Measurements from ENCODE around the gene TGOLN2. TPM values are rescaled to one million over a fixed set of nuclear protein-coding genes. Genes with fewer than 3 reads are reported as not detected.
A peak's percentile ranks its signal among the peaks of the same experiment; 100 is the strongest.

The TGOLN2 gene
- total and polyA plus RNA-seq, 2 of the 13 experiments (the other 11 are each of a cell fraction or from before 2014, with no cell fraction given): 99.6 to 155 TPM

DNA sequence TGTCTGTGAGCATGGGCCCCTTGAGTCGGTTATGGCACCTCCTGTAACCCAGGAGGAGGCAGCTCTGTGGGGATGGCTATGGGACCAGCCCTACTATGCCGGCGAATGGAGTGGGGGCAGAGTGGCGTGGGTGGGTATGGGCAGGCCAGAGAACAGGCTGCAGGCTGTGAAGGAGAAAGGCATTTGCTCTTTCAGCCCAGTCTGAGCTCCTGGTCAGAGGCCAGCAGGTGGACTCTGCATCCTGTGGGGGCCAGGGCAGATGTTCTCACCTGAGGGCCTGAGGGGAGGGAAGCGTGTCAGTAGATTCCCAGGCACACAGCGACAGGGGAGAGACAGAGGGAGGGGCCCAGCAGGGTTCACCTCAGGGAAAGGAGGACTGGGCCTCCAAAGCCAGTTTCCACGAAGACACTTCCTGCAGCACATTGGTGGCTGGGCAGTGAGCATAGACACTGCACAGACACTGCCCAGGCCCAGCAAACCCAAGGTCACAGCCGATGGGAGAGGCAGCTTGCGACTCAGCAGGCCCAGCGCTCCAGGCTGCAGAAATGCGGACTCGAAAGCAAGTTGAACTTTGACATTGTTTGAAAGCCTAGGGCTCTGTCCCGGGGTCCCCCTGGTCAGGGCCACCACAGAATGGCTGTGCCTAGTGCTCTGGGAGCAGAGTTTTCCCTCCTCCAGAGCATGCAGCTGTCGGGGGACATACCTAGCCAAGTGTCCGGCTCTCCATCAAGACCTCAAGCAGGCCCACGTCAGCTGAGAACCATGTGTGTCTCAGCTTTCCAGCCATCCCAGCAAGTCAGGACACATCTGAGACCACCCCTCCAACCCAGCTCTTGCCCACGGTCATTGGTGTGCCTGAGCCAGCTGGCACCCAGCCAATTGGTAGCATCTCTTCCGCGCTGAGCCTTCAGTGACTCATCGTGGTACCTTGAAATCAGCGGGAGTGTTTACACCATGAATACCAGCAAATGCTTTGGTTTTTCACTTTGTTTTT, 53.8 kb downstream of the TGOLN2 start (continued):
- TF ChIP-seq, protein P1, sequence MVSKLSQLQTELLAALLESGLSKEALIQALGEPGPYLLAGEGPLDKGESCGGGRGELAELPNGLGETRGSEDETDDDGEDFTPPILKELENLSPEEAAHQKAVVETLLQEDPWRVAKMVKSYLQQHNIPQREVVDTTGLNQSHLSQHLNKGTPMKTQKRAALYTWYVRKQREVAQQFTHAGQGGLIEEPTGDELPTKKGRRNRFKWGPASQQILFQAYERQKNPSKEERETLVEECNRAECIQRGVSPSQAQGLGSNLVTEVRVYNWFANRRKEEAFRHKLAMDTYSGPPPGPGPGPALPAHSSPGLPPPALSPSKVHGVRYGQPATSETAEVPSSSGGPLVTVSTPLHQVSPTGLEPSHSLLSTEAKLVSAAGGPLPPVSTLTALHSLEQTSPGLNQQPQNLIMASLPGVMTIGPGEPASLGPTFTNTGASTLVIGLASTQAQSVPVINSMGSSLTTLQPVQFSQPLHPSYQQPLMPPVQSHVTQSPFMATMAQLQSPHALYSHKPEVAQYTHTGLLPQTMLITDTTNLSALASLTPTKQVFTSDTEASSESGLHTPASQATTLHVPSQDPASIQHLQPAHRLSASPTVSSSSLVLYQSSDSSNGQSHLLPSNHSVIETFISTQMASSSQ (IDR thresholded peaks at IDR 0.05; ENCODE audit: low read depth): no peak
- TF ChIP-seq, protein P1 (CRISPR knock-in tag; IDR thresholded peaks at IDR 0.05; ENCODE audit: borderline replicate concordance): no peak
- TF ChIP-seq POLR2AphosphoS2 (IDR thresholded peaks at IDR 0.05; ENCODE audit: low read depth, low read length) (no peak), ZNF772 (CRISPR knock-in tag; IDR thresholded peaks at IDR 0.05) (peak; percentile 54; the same call in 1 of the 2 replicates), TARDBP (CRISPR knock-in tag; IDR thresholded peaks at IDR 0.05) (peak; percentile 25; the same call in 1 of the 2 replicates), ZNF552 (CRISPR knock-in tag; IDR thresholded peaks at IDR 0.05; ENCODE audit: borderline replicate concordance) (no peak), FLYWCH1 (CRISPR knock-in tag; IDR thresholded peaks at IDR 0.05) (no peak), ZNF720 (CRISPR knock-in tag; IDR thresholded peaks at IDR 0.05) (no peak), ZFP90 (CRISPR knock-in tag; IDR thresholded peaks at IDR 0.05; ENCODE audit: borderline replicate concordance) (no peak), ZNF879 (CRISPR knock-in tag; IDR thresholded peaks at IDR 0.05) (no peak), GATA4 (IDR thresholded peaks at IDR 0.05; ENCODE audit: borderline replicate concordance, low read depth) (no peak), ARNTL (CRISPR knock-in tag; IDR thresholded peaks at IDR 0.05) (peak; percentile 53; the same call in 1 of the 2 replicates)
- TF ChIP-seq, protein P2, sequence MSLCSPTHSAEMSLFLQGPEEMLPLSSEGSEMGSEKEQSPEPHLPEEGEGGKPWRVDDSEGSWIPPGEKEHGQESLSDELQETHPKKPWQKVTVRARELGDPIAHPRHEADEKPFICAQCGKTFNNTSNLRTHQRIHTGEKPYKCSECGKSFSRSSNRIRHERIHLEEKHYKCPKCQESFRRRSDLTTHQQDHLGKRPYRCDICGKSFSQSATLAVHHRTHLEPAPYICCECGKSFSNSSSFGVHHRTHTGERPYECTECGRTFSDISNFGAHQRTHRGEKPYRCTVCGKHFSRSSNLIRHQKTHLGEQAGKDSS (CRISPR knock-in tag; IDR thresholded peaks at IDR 0.05; ENCODE audit: borderline replicate concordance, low read depth): peak; percentile 66; the same call in 1 of the 2 replicates
- TF ChIP-seq, protein P3, sequence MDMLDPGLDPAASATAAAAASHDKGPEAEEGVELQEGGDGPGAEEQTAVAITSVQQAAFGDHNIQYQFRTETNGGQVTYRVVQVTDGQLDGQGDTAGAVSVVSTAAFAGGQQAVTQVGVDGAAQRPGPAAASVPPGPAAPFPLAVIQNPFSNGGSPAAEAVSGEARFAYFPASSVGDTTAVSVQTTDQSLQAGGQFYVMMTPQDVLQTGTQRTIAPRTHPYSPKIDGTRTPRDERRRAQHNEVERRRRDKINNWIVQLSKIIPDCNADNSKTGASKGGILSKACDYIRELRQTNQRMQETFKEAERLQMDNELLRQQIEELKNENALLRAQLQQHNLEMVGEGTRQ (IDR thresholded peaks at IDR 0.05; ENCODE audit: low read depth, low read length): no peak
- TF ChIP-seq, protein P3 (CRISPR knock-in tag; IDR thresholded peaks at IDR 0.05; ENCODE audit: borderline replicate concordance): no peak
- TF ChIP-seq, protein P4, sequence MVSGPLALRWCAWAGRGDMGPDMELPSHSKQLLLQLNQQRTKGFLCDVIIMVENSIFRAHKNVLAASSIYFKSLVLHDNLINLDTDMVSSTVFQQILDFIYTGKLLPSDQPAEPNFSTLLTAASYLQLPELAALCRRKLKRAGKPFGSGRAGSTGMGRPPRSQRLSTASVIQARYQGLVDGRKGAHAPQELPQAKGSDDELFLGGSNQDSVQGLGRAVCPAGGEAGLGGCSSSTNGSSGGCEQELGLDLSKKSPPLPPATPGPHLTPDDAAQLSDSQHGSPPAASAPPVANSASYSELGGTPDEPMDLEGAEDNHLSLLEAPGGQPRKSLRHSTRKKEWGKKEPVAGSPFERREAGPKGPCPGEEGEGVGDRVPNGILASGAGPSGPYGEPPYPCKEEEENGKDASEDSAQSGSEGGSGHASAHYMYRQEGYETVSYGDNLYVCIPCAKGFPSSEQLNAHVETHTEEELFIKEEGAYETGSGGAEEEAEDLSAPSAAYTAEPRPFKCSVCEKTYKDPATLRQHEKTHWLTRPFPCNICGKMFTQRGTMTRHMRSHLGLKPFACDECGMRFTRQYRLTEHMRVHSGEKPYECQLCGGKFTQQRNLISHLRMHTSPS (CRISPR knock-in tag; IDR thresholded peaks at IDR 0.05; ENCODE audit: low read depth): no peak
- TF ChIP-seq, protein P5, sequence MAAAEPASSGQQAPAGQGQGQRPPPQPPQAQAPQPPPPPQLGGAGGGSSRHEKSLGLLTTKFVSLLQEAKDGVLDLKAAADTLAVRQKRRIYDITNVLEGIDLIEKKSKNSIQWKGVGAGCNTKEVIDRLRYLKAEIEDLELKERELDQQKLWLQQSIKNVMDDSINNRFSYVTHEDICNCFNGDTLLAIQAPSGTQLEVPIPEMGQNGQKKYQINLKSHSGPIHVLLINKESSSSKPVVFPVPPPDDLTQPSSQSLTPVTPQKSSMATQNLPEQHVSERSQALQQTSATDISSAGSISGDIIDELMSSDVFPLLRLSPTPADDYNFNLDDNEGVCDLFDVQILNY (CRISPR knock-in tag; conservative IDR thresholded peaks at IDR 0.05): no peak

Data from HepG2 (cell line).